ENCODE measurements around the gene CBX4. TPM values are rescaled to one million over a fixed set of nuclear protein-coding genes. Genes with fewer than 3 reads are reported as not detected.
A peak's percentile ranks its signal among the peaks of the same experiment; 100 is the strongest.

CBX4 gene
- total RNA-seq, 6 experiments from 2014 or later = 8.9 to 21.9 (median 15.1) TPM

- ATAC-seq = peak; percentile 52 to 65 (median 64)
- Histone ChIP-seq H3K4me3 (peak overlapping the region; percentile 55 to 65 (median 64)), H3K36me3 (no peaks in the 10 kb centered on the region), H3K27ac (peak overlapping the region; percentile 69 to 82 (median 75)), H3K27me3 (peaks cover 0 to 8% of the 10 kb centered on the region in 2 donors), H3K9me3 (no peaks in the 10 kb centered on the region), H3K4me1 (peaks cover 0 to 55% (median 8%) of the 10 kb centered on the region in 4 donors)
- TF ChIP-seq CTCF (IDR thresholded peaks at IDR 0.05) = no peak
- TF ChIP-seq POLR2A (IDR thresholded peaks at IDR 0.05) = peak; percentile 81
- intact Hi-C loops (cut with DNase I) = loop anchor here (5.0 to 10.0 kb wide), 3 partner anchors 42 to 141 kb away; no protein-coding TSS in a partner anchor
- peak; percentile 82 to 85 (median 85) for DNase-seq
- WGBS (ENCODE audit: insufficient coverage, low coverage, low lambda C conversion rate, missing lambda C conversion rate) = under 1% methylated on average over 22 of the region's 89 CpGs
Observed at GRCh38 chr17:79843816-79844800, 4.9 kb upstream of the CBX4 start.

- peaks cover 0 to 55% (median 8%) of the 10 kb centered on the region in 4 donors for H3K4me1 ChIP-seq
- DNase-seq (peak in 2 of 3 donors; percentile 23 to 54), ATAC-seq (no peak)
- intact Hi-C loops (cut with DNase I) = loop anchor here (5.0 to 10.0 kb wide), 3 partner anchors 41 to 141 kb away; no protein-coding TSS in a partner anchor
- peaks cover 0 to 8% of the 10 kb centered on the region in 2 donors for H3K27me3 ChIP-seq
- peak overlapping the region in 2 of 3 donors; percentile 75 to 82 for H3K27ac ChIP-seq
- no peaks in the 10 kb centered on the region for H3K9me3 ChIP-seq
- 0% methylated on average over 21 of the region's 39 CpGs for WGBS (ENCODE audit: insufficient coverage, low coverage, low lambda C conversion rate, missing lambda C conversion rate)
- no peak for TF ChIP-seq POLR2A (IDR thresholded peaks at IDR 0.05)
- no peak for TF ChIP-seq CTCF (IDR thresholded peaks at IDR 0.05)
- H3K36me3 ChIP-seq = no peaks in the 10 kb centered on the region
- peak overlapping the region; percentile 55 to 65 (median 64) for H3K4me3 ChIP-seq
Observed at GRCh38 chr17:79843474-79843815, 4.2 kb upstream of the CBX4 start.

GRCh38 chr17:79842656-79843473 is 3.6 kb upstream of the CBX4 start:
- WGBS (ENCODE audit: insufficient coverage, low coverage, low lambda C conversion rate, missing lambda C conversion rate) = 20% methylated on average over 9 of the region's 66 CpGs
- intact Hi-C loops (cut with DNase I) = loop anchor here (5.0 to 10.0 kb wide), 3 partner anchors 41 to 142 kb away; no protein-coding TSS in a partner anchor
- peaks cover 0 to 8% of the 10 kb centered on the region in 2 donors for H3K27me3 ChIP-seq

More at GRCh38 chr17:79842656-79843473, 3.6 kb upstream of the CBX4 start:
- no peak for ATAC-seq
- no peaks in the 10 kb centered on the region for H3K36me3 ChIP-seq
- peak in 1 of 3 donors; percentile 33 for DNase-seq
- H3K9me3 ChIP-seq = no peaks in the 10 kb centered on the region
- peak overlapping the region; percentile 55 to 65 (median 64) for H3K4me3 ChIP-seq
- H3K27ac ChIP-seq = peak overlapping the region in 2 of 3 donors; percentile 75 to 82
- TF ChIP-seq POLR2A (IDR thresholded peaks at IDR 0.05) (no peak), CTCF (IDR thresholded peaks at IDR 0.05) (no peak)
- H3K4me1 ChIP-seq = peaks cover 0 to 55% (median 8%) of the 10 kb centered on the region in 4 donors

Data from right lobe of liver (tissue), 6 donors.